HG03280 (cell line): ENCODE data around the gene CLEC12A.
"Not testable (repeated sequence)": the region's sequence is repeated elsewhere in the genome, so short reads cannot be mapped to it uniquely, and the experiment has no call there.

Source experiments
- ATAC-seq: cut with Tn5 transposase; IDR thresholded peaks from one replicate; pipeline ENCODE4 v1.9.1; 2021; ENCODE audit warnings: mild to moderate bottlenecking, moderate library complexity; ENCODE audit not compliant: unreplicated experiment

The CLEC12A gene

GRCh38 chr12:9971181-9971580 is at the start of gene CLEC12A:
TSS of gene CLEC12A (plus strand) at chr12:9971409. CDS start at chr12:9971597, 188 bp downstream.
- no peak for ATAC-seq

DNA sequence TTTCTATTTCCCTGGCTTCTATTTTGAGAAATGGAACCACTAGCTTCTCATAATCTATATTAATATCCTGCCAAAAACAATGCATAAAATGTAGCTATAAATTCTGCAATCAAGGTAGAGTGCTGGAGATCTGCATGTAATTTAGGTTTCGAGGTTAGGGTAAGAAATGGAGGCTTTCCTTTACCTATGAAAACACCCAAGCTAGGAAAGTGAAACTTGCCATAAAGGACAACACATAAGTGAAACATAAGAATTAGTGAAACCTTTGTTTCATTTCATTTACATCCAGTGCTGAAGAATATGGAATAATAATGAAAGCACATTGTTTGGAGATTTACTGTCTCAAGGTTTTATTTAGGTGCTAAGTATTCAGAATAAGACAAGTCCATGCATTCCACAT is 48.8 kb upstream of the CLEC12A start:
- ATAC-seq: no peak

DNA sequence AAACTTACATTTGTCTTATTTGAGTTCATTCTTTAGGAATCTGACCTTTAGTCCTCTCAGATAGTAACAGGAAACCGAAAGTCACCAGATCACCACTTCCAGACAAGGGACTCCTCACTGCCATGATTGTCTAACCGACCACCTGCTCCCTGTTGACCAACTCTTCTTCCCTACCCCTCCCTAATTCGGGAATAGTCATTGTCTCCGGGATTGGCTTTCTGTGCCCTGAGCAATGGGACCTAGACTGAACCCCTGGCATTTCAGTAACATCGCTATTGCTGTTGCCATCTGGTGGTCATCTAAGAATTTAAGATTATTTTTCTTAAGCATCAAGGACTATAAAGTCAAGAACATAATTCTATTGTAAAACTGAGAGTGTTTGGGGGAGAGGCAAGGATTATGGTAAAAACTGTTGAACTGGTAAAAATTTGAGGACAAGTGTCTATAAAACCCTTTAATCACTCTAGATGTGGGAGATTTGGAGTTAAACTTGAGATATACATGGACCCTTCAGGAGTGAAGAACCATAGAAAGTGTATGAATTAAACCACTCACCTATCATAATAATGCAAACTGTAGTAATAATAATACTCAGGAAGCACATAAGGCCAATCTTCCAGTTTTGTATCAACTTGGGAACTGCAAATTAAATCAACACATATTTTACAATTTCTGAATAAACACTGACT is 45.4 kb upstream of the CLEC12A start:
- no peak for ATAC-seq

- ATAC-seq: no peak
Measured at GRCh38 chr12:9926876-9927275, 44.3 kb upstream of the CLEC12A start.

DNA sequence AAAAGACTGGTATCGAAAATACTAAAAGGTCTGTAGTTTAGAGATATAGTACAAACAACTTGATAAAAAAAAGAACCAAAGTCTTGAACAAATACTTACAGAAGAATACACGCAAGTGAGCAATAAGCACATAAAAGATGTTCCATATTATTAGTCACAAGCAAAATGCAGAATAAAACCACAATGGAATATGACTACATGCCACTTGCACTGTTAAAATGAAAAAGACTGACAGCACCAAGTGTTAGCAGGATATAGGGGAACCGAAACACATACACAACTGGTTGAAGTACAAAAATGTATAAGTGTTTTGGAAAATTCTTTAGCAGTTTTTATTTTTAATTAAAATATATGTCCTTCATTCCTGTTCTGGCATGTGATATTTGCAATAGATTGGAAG is 42.6 kb upstream of the CLEC12A start:
- no peak for ATAC-seq

- no peak for ATAC-seq
Measured at GRCh38 chr12:9931245-9931644, 40.0 kb upstream of the CLEC12A start.

GRCh38 chr12:9932270-9932669 is 38.9 kb upstream of the CLEC12A start, which contains the start of gene CLEC2A:
TSS of gene CLEC2A (minus strand) at chr12:9932370. CDS start at chr12:9932329, 41 bp downstream.
- no peak for ATAC-seq

- ATAC-seq: no peak
Measured at GRCh38 chr12:9933958-9934357, 37.3 kb upstream of the CLEC12A start.

DNA sequence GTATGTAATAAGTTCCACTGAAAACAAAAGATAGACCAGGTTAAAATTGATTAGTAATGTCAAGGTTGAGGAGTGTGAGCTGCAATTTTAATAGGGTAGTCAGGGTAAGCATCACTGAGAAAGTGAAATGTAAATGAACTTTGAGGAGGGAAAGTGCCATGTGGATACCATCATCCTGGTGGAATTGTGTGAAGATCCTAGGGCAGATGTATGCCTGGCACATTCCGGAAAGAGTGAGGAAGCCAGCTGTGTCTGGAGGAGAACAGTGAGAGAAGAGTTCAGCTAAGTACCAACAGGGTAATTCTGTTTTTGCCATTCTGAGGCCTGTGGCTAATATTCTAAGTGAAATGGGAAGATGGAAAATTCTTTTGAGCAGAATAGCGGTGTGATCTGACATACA is 36.2 kb upstream of the CLEC12A start:
- no peak for ATAC-seq

- no peak for ATAC-seq
Measured at GRCh38 chr12:9936591-9936990, 34.6 kb upstream of the CLEC12A start.

DNA sequence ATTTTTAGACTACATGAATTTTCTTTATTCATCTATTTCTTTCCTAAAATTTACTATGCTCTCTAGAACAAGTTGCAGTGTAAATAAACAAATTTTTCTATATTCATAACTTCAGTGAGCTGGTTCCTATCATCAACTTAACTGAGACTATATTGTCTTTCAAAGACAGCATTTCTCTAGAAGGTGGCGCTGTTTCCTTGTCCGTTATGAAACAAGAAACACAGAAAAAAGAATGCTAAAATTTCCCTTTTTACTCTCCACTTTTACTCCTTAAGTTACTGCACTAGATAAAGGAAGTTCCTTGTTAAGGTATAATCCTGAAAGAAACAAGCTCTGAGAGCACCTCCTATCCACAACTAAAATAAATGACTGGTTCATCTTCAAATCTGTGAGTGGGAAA is 30.8 kb upstream of the CLEC12A start:
- ATAC-seq: no peak

DNA sequence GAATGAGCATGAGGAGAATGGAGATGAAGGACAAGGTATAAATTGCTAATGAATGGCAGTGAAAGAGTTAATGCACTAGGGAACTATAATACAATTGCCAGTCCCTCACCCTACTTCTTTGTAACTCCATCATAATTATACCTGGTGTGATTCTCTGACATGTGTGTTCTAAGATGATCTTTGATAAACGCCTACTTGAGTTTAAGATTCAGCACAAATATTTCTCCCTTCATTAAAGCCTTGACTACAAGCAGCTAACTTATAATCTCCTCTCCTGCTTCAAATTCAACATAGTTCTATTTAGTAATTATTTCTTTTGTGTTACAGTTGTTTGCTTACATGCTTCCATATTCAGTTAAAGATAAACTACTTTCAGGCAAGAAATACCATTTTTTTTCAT is 29.4 kb upstream of the CLEC12A start:
- no peak for ATAC-seq

- peak; percentile 63 for ATAC-seq
Measured at GRCh38 chr12:9943240-9943639, 28.0 kb upstream of the CLEC12A start.

DNA sequence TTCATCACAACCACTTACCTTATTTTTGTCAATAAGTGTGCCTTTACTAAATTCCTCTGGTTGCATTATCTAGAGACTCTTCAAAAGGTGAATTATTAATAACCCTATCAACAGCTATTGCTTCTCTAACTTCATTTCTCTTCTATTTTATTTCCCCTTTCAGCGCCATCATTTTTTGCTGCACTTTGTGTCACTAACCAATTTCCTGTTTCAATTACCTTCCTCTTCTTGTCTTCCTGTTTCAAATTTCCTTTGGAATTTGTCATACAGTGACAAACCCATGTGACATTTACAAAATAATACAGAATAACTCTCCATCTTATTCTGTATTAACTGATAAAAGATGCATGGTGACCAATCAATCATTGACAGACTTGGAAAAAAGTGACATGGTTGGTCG is 26.8 kb upstream of the CLEC12A start:
- ATAC-seq: no peak

DNA sequence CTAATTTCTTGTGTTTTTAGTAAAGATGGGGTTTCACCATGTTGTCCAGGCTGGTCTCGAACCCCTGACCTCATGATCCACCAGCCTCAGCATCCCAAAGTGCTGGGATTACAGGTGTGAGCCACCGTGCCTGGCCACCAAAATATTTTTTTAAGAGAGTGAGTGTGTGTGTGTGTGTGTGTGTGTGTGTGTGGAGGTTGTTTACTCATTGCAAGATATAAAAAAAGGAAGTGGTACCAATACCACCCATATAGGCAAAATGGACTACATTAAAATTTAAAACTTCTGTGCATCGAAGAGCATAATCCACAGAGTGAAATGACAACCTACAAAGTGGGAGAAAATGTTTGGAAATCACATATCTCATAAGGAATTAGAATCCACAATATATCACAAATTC is 23.5 kb upstream of the CLEC12A start:
- ATAC-seq: no peak

DNA sequence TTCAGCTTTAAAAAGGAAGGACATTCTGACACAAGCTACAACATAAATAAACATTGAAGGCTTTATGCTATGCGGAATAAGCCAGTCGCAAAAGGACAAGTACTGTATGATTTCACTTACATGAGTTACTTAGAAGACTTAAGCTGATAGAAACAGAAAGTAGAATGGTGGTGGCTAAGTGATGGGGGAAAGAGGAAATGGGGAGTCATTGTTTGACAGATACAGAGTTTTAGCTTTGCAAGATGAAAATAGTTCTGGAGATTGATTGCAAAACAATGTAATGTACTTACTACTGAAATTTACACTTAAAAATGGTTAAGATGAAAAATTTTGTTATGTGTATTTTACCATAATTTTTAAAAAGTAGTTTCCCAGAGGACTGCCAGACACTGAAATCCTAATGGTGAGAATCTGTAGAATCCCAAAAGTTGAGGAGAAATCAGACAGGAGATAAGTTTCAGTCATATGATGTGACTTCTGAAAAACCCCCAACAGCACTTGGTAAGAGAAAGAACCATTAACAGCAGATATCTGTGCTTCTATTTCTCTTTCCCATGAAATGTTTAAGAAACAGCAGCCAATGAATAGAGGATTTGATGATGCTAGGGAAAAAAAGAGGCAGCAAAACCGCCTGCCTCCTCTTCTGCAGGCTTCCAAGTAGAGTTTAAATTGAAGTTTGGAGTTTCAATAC is 22.5 kb upstream of the CLEC12A start:
- ATAC-seq: peak; percentile 99

DNA sequence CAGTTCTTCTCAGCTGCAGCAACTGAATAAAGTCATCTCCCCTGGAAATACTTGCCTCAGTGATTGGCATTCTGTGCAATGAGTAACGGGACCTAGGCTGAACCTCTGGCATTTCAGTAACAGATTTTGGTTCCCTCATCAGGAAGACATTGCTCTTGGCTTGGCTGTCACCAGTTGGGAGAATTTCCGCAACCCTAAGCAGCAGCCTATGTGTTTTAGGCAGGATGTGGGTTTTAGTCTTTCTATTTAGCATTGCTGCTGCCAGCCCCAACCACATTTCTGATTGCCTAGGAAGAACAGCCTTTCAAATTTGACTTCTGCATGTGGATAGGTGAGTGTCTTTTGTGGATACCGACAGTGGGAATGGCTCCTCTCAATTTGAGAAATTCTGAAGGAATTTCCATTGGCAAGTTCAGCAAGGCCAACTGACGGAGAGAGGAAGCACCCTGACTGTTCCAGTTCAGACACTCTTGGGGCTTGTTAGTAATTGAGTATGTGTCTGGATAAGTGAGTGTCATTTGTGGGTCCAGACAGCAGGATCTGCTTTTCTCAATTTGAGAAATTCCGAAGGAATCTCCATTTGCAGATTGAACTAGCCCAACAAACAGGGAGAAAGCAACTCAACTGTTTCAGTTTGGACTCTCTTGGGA is 20.1 kb upstream of the CLEC12A start:
- ATAC-seq: no peak

DNA sequence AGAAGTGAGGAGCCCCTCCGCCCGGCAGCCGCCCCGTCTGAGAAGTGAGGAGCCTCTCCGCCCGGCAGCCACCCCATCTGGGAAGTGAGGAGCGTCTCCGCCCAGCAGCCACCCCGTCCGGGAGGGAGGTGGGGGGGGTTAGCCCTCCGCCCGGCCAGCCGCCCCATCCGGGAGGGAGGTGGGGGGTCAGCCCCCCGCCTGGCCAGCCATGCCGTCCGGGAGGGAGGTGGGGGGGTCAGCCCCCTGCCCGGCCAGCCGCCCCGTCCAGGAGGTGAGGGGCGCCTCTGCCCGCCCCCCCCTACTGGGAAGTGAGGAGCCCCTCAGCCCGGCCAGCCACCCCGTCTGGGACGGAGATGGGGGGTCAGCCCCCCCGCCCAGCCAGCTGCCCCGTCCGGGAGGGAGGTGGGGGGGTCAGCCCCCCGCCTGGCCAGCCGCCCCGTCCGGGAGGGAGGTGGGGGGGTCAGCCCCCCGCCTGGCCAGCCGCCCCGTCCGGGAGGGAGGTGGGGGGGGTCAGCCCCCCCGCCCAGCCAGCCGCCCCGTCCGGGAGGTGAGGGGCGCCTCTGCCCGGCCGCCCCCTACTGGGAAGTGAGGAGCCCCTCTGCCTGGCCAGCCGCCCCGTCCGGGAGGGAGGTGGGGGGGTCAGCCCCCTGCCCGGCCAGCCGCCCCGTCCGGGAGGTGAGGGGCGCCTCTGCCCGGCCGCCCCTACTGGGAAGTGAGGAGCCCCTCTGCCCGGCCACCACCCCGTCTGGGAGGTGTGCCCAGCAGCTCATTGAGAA is 18.1 kb upstream of the CLEC12A start:
- not testable (repeated sequence) for ATAC-seq

GRCh38 chr12:9957834-9958233 is 13.4 kb upstream of the CLEC12A start:
- no peak for ATAC-seq

- no peak for ATAC-seq
Measured at GRCh38 chr12:9960590-9960989, 10.6 kb upstream of the CLEC12A start.

- no peak for ATAC-seq
Measured at GRCh38 chr12:9961106-9961505, 10.1 kb upstream of the CLEC12A start.
